ENCODE results near the gene LY6G6D. TPM values are rescaled to one million over a fixed set of nuclear protein-coding genes. Genes with fewer than 3 reads are reported as not detected.

LY6G6D gene
- total RNA-seq, 1 experiment from 2014 or later = not detected

- Histone ChIP-seq H3K4me3 (ENCODE audit: low read depth, low read length) (peak within 1 kb of the TSS; percentile 71), H3K27me3 (replicated peaks; ENCODE audit: control insufficient read depth, insufficient read depth, low read length) (no peaks in the 10 kb centered on the region), H3K36me3 (ENCODE audit: control insufficient read depth, insufficient read depth, low read length) (0 out of 2 replicates have a peak, but pooled peaks cover 4% of the 10 kb centered on the region), H3K4me1 (peaks cover 31% of the 10 kb centered on the region), H3K9me3 (no peaks in the 10 kb centered on the region)
- ChIA-PET POLR2A (interaction anchor here (0.6 to 2.2 kb wide), 7 partner anchors 22 to 194 kb away, joined by 3 to 19 read pairs (median 3); partner anchors contain the start of genes ABHD16A, DDX39B, HSPA1A and HSPA1B), CTCF (interaction anchor here (0.6 to 3.8 kb wide), 6 partner anchors 33 to 1528 kb away, joined by 3 to 32 read pairs (median 4); partner anchors contain the start of genes LY6G5C and NEU1)
- H3K4me1 Mint-ChIP-seq (ENCODE audit: low read depth, unreplicated experiment) = peaks cover 31% of the 10 kb centered on the region
- H3K4me3 Mint-ChIP-seq (ENCODE audit: unreplicated experiment) = peak within 1 kb of the TSS; percentile 95
- peak within 1 kb of the TSS; percentile 98 for H3K27ac Mint-ChIP-seq (ENCODE audit: unreplicated experiment)
- peak; percentile 90 to 91 for DNase-seq
- H3K36me3 Mint-ChIP-seq (ENCODE audit: insufficient read depth, unreplicated experiment) = peaks cover 84% of the 10 kb centered on the region
- BruUV-seq (replicated peaks) = TSS peak; percentile 29
- H3K27me3 Mint-ChIP-seq (ENCODE audit: insufficient read depth, unreplicated experiment) = no peaks in the 10 kb centered on the region
- no peak for TF ChIP-seq CTCF (IDR thresholded peaks at IDR 0.05; ENCODE audit: insufficient read depth in 1 of 2, low read depth in 1 of 2, low read length in 1 of 2, severe bottlenecking in 1 of 2, unreplicated experiment in 1 of 2)
- intact Hi-C loops (cut with micrococcal nuclease; ENCODE audit: unreplicated experiment) = loop anchor here (2.0 to 5.0 kb wide), 4 partner anchors 34 to 189 kb away; partner anchors contain the start of genes ABHD16A, ATP6V1G2, CSNK2B and HSPA1B
- no peaks in the 10 kb centered on the region for H3K9me3 Mint-ChIP-seq (ENCODE audit: unreplicated experiment)
Measured at GRCh38 chr6:31736021-31736767, 21.0 kb downstream of the LY6G6D start, which contains the start of gene CLIC1. TSS of gene CLIC1 (minus strand) at chr6:31736530. CDS start at chr6:31736300, 230 bp downstream.

GRCh38 chr6:31736768-31737314 lies 21.7 kb downstream of the LY6G6D start:
- intact Hi-C loops (cut with micrococcal nuclease; ENCODE audit: unreplicated experiment) = loop anchor here (2.0 to 5.0 kb wide), 4 partner anchors 35 to 190 kb away; partner anchors contain the start of genes ABHD16A, ATP6V1G2, CSNK2B and HSPA1B
- no peaks in the 10 kb centered on the region for H3K27me3 ChIP-seq (replicated peaks; ENCODE audit: control insufficient read depth, insufficient read depth, low read length)
- Mint-ChIP-seq H3K27ac (ENCODE audit: unreplicated experiment) (peak overlapping the region; percentile 98), H3K4me3 (ENCODE audit: unreplicated experiment) (peak overlapping the region; percentile 95), H3K9me3 (ENCODE audit: unreplicated experiment) (no peaks in the 10 kb centered on the region), H3K4me1 (ENCODE audit: low read depth, unreplicated experiment) (peaks cover 31% of the 10 kb centered on the region), H3K36me3 (ENCODE audit: insufficient read depth, unreplicated experiment) (peaks cover 84% of the 10 kb centered on the region), H3K27me3 (ENCODE audit: insufficient read depth, unreplicated experiment) (no peaks in the 10 kb centered on the region)
- TSS peak; percentile 11 for BruUV-seq (replicated peaks)
- ChIA-PET CTCF (interaction anchor here (0.6 to 3.8 kb wide), 6 partner anchors 23 to 126 kb away, joined by 3 to 32 read pairs (median 5); partner anchors contain the start of genes LSM2, LY6G5C, NEU1 and VARS1), POLR2A (interaction anchor here (0.6 to 3.3 kb wide), 13 partner anchors 7 to 195 kb away, joined by 3 to 59 read pairs (median 4); partner anchors contain the start of genes ABHD16A, C6orf47, DDAH2 and DDX39B)
- H3K4me1 ChIP-seq = peaks cover 33% of the 10 kb centered on the region
- peak overlapping the region; percentile 71 for H3K4me3 ChIP-seq (ENCODE audit: low read depth, low read length)
- H3K36me3 ChIP-seq (ENCODE audit: control insufficient read depth, insufficient read depth, low read length) = 0 out of 2 replicates have a peak, but pooled peaks cover 2% of the 10 kb centered on the region
- DNase-seq = peak in 1 of 2 experiments; percentile 39
- TF ChIP-seq CTCF (IDR thresholded peaks at IDR 0.05; ENCODE audit: insufficient read depth in 1 of 2, low read depth in 1 of 2, low read length in 1 of 2, severe bottlenecking in 1 of 2, unreplicated experiment in 1 of 2) = no peak
- no peaks in the 10 kb centered on the region for H3K9me3 ChIP-seq

Measured in Caco-2 (cell line).